ENCODE measurements around the gene KDM7A.

Gene KDM7A, protein sequence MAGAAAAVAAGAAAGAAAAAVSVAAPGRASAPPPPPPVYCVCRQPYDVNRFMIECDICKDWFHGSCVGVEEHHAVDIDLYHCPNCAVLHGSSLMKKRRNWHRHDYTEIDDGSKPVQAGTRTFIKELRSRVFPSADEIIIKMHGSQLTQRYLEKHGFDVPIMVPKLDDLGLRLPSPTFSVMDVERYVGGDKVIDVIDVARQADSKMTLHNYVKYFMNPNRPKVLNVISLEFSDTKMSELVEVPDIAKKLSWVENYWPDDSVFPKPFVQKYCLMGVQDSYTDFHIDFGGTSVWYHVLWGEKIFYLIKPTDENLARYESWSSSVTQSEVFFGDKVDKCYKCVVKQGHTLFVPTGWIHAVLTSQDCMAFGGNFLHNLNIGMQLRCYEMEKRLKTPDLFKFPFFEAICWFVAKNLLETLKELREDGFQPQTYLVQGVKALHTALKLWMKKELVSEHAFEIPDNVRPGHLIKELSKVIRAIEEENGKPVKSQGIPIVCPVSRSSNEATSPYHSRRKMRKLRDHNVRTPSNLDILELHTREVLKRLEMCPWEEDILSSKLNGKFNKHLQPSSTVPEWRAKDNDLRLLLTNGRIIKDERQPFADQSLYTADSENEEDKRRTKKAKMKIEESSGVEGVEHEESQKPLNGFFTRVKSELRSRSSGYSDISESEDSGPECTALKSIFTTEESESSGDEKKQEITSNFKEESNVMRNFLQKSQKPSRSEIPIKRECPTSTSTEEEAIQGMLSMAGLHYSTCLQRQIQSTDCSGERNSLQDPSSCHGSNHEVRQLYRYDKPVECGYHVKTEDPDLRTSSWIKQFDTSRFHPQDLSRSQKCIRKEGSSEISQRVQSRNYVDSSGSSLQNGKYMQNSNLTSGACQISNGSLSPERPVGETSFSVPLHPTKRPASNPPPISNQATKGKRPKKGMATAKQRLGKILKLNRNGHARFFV

DNA sequence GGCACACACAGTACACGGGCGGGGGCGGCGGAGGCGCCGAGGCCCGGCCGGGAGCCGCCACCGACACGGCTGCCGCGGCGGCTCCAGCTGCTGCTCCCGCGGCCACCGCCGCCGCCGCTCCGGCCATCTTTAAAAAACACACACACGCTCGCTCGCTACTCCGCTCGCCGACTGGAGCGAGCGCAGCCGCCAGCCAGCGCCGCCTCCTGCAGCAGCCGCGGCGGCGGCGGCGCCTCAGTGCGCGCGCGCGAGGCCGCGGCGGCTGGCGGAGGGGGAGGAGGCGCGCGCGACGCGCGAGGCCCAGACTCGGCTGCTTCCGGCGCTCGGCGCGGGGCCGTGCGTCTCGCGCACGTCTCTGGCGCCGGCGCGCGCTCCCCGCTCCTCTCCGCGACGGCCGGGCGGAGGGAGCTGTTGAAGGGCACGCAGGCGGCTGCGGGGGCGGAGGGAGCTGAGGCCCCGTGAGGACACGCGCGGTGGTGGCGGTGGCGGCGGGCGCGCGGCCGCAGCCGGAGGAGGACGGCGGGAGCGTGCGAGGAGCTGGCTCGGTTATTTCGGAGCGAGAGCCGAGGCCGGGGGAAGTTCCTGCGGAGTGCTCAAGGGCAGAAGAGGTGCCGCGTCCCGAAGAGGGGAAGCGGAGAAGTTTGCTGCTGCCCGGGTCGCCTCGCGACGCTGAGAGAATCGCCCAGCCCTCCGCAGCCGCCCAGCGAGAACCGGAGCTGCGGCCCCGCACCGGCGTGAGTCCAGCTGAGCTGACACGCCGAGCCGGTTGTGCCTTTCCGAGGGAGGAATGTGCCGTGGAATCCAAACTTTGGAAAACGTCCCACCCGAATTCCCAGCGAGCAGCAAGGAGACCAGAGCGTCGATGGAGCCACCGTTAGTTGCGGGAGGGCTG, at the start of gene KDM7A:
KDM7A (minus strand) TSS at position 173 of the 892 bp plus-strand sequence; CDS start at position 127, 46 bp downstream.
- DNase-seq (ENCODE audit: extremely low spot score), result peak; percentile 89
- ChIA-PET CTCF (interaction anchor here (0.9 to 1.5 kb wide), 5 partner anchors 11 to 28 kb away, joined by 3 to 5 read pairs (median 4); no protein-coding TSS in a partner anchor), POLR2A (interaction anchor here (0.5 kb wide), 1 partner anchor 755 kb away, joined by 3 read pairs; no protein-coding TSS in a partner anchor)
- TF ChIP-seq, protein P1, sequence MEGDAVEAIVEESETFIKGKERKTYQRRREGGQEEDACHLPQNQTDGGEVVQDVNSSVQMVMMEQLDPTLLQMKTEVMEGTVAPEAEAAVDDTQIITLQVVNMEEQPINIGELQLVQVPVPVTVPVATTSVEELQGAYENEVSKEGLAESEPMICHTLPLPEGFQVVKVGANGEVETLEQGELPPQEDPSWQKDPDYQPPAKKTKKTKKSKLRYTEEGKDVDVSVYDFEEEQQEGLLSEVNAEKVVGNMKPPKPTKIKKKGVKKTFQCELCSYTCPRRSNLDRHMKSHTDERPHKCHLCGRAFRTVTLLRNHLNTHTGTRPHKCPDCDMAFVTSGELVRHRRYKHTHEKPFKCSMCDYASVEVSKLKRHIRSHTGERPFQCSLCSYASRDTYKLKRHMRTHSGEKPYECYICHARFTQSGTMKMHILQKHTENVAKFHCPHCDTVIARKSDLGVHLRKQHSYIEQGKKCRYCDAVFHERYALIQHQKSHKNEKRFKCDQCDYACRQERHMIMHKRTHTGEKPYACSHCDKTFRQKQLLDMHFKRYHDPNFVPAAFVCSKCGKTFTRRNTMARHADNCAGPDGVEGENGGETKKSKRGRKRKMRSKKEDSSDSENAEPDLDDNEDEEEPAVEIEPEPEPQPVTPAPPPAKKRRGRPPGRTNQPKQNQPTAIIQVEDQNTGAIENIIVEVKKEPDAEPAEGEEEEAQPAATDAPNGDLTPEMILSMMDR (IDR thresholded peaks at IDR 0.05; ENCODE audit: control extremely low read depth, extremely low read depth, low read depth, missing control alignments), result no peak

DNA sequence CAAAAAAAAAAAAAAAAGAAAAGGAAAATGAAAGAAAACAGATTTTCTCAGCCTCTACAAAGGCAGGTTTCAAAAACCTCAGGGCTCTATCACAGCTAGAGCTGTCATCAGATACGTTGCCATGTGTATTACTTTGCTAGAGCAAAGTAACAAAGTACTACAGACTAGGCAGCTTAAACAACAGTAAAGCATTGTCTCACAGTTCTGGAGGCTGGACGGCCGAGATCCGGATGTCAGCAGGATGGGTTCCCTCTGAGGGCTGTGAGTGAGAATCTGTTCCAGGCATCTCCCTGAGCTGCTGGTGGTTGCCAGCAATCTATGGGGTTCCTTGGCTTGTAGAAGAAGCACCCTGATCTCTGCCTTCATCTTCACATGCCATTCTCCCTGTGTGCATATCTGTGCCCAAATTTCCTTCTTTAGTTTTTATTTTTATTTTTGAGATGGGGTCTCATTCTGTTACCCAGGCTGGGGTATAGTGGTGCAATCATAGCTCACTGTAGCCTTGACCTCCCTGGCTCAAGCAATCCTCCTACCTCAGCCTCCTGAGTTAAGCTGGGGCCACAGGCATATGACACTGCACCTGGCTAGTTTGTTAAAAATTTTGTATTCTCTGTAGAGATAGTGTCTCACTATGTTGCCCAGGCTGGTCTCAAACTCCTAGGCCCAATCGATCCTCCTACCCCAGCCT, 48.9 kb upstream of the KDM7A start:
- TF ChIP-seq, protein P1 (IDR thresholded peaks at IDR 0.05; ENCODE audit: control extremely low read depth, extremely low read depth, low read depth, missing control alignments), result no peak
- ChIA-PET POLR2A (no interaction called here), CTCF (interaction anchor here (1.7 kb wide), 1 partner anchor 11 kb away, joined by 3 read pairs; no protein-coding TSS in a partner anchor)
- no peak for DNase-seq (ENCODE audit: extremely low spot score)

DNA sequence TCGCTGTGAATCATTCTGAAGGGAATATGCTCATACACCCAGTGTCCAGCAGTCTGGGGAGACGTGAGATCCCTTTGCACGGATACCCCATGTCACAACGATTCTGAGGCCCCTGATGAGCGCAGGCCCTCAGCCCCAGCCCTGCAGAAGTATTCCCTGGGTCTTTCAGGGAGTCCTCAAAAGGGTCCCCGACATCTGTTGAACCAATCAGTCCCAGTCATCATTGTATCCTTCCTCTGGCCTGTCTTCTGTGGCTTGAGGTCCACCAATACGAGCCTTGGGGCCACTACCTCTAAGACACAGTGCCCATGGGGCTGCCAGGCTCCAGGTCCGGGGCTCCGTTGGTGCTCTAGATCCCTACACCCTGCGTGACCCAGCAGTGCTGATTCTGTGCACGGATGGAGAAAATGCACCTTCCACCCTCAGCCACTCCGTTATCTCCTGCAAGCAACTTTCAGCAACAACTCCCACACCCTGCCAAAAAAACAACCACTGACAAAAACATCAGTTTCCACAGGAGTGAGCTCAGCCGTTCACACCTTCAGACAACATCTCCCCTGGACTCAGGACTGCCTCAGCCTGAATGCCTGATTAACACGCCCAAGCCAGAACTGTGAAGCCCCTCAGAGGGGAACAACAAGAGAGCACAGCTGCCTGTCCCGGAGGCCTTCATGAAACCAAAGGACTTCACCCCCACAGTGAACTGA, 46.9 kb upstream of the KDM7A start:
- ChIA-PET CTCF (no interaction called here), POLR2A (no interaction called here)
- DNase-seq (ENCODE audit: extremely low spot score), result no peak
- TF ChIP-seq, protein P1 (IDR thresholded peaks at IDR 0.05; ENCODE audit: control extremely low read depth, extremely low read depth, low read depth, missing control alignments), result no peak

DNA sequence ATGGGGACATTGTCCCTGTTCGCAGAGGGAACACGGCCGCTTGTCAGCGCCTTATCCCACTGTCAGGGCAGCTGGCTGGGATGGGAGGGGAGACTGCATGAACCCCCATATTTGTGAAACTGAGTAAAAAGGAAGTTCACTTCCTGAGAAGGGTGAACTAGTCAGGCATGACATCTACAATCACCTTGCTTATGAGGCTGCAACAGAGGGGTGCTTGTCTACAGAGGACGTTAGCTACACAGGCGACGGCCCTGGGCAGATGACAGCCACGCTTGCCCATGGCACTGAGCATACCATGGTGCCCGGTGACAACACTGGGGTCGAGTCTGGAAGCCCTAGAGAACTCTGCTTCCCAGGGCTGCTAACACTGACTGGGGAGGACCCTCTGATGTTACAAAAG, 46.0 kb upstream of the KDM7A start:
- CTCF ChIA-PET, result no interaction called here
- no peak for DNase-seq (ENCODE audit: extremely low spot score)
- TF ChIP-seq, protein P1 (IDR thresholded peaks at IDR 0.05; ENCODE audit: control extremely low read depth, extremely low read depth, low read depth, missing control alignments), result no peak
- POLR2A ChIA-PET, result no interaction called here

DNA sequence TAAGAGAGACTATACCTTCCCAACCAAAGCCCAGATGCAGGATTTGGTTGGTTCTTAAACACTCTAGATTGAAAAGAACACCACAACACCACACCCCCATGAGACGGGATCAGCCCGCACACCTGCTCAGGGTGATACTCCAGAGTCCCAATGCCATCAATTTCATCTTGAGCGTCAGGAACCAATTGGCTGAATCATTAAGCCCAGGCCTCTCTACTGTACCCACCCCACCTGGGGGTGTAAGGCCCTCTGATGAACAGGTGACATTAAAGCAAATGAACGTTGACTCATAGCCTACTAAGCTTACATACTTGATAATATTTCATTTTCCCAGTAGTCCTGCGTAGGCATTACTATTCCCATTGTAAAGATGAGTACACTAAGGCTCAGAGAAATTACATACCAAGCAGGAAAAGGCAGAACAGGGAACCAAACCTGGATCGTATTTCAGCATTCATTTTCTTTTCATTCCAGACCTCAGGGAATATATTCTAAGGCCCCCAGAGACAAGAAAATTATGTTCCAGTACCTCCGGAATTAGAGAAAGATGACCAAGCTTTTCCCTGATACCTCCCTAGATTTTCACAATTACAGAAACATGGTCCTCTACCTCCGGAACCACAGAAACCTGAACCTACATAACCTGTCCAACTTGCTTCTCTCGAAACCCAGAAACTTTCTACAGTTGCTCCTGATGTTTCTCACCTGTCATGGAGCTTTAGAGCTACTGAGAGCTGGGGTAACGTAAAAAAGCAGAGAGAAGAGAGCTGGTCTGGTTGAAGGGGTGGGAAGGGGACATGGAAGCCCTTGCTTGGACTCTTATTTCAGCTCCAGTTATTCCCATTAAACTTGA, 43.1 kb upstream of the KDM7A start:
- DNase-seq (ENCODE audit: extremely low spot score), result no peak
- TF ChIP-seq, protein P1 (IDR thresholded peaks at IDR 0.05; ENCODE audit: control extremely low read depth, extremely low read depth, low read depth, missing control alignments), result no peak
- POLR2A ChIA-PET, result no interaction called here
- CTCF ChIA-PET, result no interaction called here

Data from GM10248 (cell line).